ENCODE data around the gene NACAD. TPM values are rescaled to one million over a fixed set of nuclear protein-coding genes. Genes with fewer than 3 reads are reported as not detected.

NACAD gene
- total RNA-seq, 1 donor from 2014 or later, result 21.9 TPM

DNA sequence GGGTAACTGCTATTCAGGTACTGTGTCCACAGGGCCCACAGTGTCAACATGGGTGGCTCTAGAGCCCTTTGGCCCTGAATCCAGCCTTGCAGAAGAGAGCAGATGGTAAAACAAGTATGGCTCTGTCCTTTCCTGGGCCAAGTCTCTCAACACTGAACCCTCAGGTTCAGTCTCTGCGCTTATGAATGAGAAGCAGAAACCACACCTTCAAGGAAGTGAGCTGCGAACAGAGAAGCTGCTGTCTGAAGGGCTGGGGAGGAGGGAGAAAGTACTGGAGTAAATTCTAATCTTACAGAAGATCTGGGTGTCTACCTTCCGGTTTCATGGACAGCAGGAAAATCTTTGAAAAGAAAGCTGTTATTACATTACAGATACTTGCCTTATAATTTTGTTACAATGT, 18.6 kb upstream of the NACAD start:
- Mint-ChIP-seq H3K9me3 (ENCODE audit: low read depth) (no peaks in the 10 kb centered on the region), H3K4me3 (ENCODE audit: unreplicated experiment) (no peak overlapping the region), H3K4me1 (ENCODE audit: low read depth) (peaks cover 33% of the 10 kb centered on the region), H3K36me3 (ENCODE audit: low read depth) (peaks cover 12% of the 10 kb centered on the region), H3K27me3 (ENCODE audit: low read depth) (no peaks in the 10 kb centered on the region), H3K27ac (ENCODE audit: unreplicated experiment) (no peak overlapping the region)
- TF ChIP-seq, protein P1, sequence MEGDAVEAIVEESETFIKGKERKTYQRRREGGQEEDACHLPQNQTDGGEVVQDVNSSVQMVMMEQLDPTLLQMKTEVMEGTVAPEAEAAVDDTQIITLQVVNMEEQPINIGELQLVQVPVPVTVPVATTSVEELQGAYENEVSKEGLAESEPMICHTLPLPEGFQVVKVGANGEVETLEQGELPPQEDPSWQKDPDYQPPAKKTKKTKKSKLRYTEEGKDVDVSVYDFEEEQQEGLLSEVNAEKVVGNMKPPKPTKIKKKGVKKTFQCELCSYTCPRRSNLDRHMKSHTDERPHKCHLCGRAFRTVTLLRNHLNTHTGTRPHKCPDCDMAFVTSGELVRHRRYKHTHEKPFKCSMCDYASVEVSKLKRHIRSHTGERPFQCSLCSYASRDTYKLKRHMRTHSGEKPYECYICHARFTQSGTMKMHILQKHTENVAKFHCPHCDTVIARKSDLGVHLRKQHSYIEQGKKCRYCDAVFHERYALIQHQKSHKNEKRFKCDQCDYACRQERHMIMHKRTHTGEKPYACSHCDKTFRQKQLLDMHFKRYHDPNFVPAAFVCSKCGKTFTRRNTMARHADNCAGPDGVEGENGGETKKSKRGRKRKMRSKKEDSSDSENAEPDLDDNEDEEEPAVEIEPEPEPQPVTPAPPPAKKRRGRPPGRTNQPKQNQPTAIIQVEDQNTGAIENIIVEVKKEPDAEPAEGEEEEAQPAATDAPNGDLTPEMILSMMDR (IDR thresholded peaks at IDR 0.05), result no peak
- DNase-seq (ENCODE audit: low spot score), result no peak

DNA sequence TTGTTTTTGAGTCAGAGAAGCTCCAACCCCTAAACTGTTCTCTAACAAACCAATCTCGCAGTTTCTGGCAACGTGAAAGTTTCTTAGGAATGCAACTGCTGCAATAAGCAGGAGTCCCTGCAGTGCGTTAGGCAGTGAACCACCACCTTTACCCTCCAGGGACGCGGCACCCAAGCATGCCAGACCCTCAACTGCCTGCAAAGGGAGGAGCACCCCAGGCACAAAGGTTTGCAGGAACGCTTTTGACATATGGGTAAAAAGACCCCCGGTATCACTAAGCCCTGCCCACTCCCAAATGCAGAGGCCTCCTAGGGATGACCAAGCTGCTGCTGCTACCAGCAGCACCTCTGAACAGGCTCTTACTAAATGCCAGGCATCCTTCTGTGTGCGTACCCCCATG, 18.1 kb upstream of the NACAD start:
- H3K36me3 Mint-ChIP-seq (ENCODE audit: low read depth), result peaks cover 12% of the 10 kb centered on the region

DNA sequence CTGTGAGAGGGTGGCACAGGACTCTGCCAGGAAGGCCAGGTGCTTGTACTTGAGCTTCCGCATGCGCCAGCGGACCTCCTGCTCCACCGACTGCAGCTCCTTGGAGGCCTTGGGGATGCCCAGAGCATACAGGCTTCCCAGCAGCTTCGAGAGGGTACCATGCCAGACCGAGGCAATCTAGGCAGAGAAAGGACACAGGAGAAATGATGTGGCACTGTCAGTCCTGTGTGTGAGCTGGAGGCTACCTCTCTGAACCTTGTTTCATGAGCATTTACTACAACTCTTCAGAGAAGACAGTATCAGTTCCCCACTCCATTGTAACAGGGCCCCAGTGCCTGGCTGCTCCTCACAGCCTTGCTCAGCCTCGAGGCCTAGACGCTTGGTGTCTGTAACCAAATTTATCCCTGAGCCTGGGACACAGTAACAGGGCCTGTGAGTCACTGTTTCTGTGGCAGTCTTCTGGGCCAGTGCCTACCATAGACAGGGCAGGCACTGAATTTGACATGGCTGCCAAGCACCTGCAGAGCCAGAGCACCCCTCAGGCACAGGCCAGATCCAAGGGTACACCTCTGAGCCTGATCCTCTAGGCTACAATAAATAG, 16.9 kb upstream of the NACAD start:
- Mint-ChIP-seq H3K4me1 (ENCODE audit: low read depth) (peaks cover 24% of the 10 kb centered on the region), H3K27ac (ENCODE audit: unreplicated experiment) (no peak overlapping the region), H3K27me3 (ENCODE audit: low read depth) (no peaks in the 10 kb centered on the region), H3K4me3 (ENCODE audit: unreplicated experiment) (no peak overlapping the region), H3K36me3 (ENCODE audit: low read depth) (peaks cover 14% of the 10 kb centered on the region), H3K9me3 (ENCODE audit: low read depth) (no peaks in the 10 kb centered on the region)
- TF ChIP-seq, protein P1 (IDR thresholded peaks at IDR 0.05), result no peak
- DNase-seq (ENCODE audit: low spot score), result no peak

More for the DNA sequence above, 18.1 kb upstream of the NACAD start:
- no peak for DNase-seq (ENCODE audit: low spot score)
- Mint-ChIP-seq H3K4me1 (ENCODE audit: low read depth) (peaks cover 29% of the 10 kb centered on the region), H3K27me3 (ENCODE audit: low read depth) (no peaks in the 10 kb centered on the region), H3K4me3 (ENCODE audit: unreplicated experiment) (no peak overlapping the region), H3K9me3 (ENCODE audit: low read depth) (no peaks in the 10 kb centered on the region), H3K27ac (ENCODE audit: unreplicated experiment) (no peak overlapping the region)
- TF ChIP-seq, protein P1 (IDR thresholded peaks at IDR 0.05), result no peak

DNA sequence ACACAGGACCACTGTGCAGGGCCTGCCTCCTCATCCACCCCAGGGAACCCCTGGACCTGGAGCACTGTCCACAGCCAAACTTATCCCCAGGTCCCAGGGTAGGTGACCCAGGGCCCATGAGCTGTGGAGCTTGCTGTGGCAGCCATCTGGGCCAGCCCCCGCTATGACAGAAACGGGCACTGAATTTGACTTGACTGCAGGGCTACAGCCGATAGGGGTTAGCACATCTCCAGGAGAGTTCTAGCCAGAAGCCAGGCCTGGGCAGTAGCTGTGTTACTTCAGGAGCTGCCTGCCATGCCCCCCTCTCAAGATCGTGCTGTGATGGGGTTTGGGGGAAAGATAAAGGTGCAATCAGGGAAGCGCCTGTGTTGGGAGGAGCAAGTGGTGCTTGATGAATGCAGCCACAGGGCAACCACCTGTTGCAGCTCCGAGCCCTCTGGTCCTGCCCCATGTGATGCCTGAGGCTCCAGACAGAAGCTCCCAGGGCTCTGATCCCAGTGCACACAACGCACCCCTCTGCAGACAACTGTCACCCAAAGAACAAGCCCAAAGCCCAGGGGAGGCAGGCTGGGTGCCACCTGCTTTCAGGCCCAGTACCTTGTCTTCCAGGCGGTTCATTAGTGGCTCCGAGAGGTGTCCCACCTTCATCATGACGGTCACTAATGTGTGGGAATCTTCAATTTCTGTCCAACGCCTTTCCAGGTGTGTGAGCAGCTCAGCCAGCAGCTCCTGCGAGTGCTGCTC, 16.2 kb upstream of the NACAD start:
- Mint-ChIP-seq H3K27me3 (ENCODE audit: low read depth) (no peaks in the 10 kb centered on the region), H3K27ac (ENCODE audit: unreplicated experiment) (no peak overlapping the region), H3K4me1 (ENCODE audit: low read depth) (peaks cover 17% of the 10 kb centered on the region), H3K9me3 (ENCODE audit: low read depth) (no peaks in the 10 kb centered on the region), H3K36me3 (ENCODE audit: low read depth) (peaks cover 19% of the 10 kb centered on the region), H3K4me3 (ENCODE audit: unreplicated experiment) (no peak overlapping the region)
- DNase-seq (ENCODE audit: low spot score), result no peak
- TF ChIP-seq, protein P1 (IDR thresholded peaks at IDR 0.05), result no peak

DNA sequence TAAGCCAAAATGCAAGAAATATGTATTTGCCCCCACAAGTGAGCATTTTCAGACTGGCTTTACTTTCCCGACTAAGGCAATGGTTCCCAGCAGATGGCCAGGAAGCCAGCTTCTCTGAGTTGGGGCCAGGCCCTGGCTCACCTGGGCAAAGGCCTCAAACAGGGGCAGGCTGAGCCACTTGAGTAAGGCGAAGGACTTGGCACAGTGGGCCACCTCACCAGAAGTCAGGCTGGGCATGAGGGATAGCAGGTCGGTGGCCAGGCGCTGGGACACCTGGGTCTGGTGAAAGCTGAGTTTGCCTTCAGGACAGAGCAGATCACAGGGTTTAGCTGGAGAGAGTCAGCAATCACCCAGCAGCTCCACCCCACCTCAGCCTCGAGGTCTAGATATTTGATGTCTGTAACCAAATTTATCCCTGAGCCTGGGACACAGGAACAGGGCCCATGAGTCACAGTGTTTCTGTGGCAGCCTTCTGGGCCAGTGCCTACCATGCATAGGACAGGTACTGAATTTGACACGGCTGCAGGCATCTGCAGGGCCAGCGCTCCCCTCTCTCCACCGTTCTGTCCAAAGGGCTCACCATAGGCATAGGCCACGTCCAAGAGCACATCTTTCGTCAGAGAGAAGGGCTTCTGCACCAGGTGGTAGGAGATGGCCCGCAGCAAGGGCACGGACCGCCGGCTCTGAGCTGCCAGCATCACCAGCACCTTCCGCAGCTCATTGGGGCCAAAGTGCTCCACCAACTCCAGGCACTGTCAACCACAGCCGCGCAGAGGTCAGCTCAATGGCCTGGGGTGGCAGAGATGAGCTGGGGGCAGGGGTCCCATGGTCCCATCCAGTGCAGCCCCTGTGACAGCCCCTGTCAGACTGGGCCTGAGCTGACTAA, 15.4 kb upstream of the NACAD start:
- no peak overlapping the region for H3K4me3 Mint-ChIP-seq (ENCODE audit: unreplicated experiment)

More for the DNA sequence above, 15.4 kb upstream of the NACAD start:
- Mint-ChIP-seq H3K27ac (ENCODE audit: unreplicated experiment) (no peak overlapping the region), H3K36me3 (ENCODE audit: low read depth) (peaks cover 21% of the 10 kb centered on the region), H3K27me3 (ENCODE audit: low read depth) (no peaks in the 10 kb centered on the region), H3K4me1 (ENCODE audit: low read depth) (peaks cover 15% of the 10 kb centered on the region), H3K9me3 (ENCODE audit: low read depth) (no peaks in the 10 kb centered on the region)
- TF ChIP-seq, protein P1 (IDR thresholded peaks at IDR 0.05), result no peak
- DNase-seq (ENCODE audit: low spot score), result no peak

All from chondrocyte (in vitro differentiated cells).